Peyer's patch (tissue), 4 donors: ENCODE data around the gene DBNDD1.

Source experiments
- POLR2A ChIP-seq, 2 donors: fragments of 450-650 bp; IDR thresholded peaks; one replicate each; pipeline ENCODE4 v1.5.1; 2017; ENCODE audit warnings: antibody characterized with exemption in 2 of 2, mild to moderate bottlenecking in 2 of 2, moderate library complexity in 2 of 2
- TF ChIP-seq, protein P1 (sequence below), 6 experiments: fragments of 450-650 bp in 4 of 6; fragments of 200-600 bp in 2 of 6; sonication (generic) in 1 of 6; IDR thresholded peaks; one replicate each; pipeline ENCODE4 v1.5.1; 2017 to 2019; ENCODE audit warnings: antibody characterized with exemption in 6 of 6, mild to moderate bottlenecking in 3 of 6, moderate library complexity in 1 of 6

DNA sequence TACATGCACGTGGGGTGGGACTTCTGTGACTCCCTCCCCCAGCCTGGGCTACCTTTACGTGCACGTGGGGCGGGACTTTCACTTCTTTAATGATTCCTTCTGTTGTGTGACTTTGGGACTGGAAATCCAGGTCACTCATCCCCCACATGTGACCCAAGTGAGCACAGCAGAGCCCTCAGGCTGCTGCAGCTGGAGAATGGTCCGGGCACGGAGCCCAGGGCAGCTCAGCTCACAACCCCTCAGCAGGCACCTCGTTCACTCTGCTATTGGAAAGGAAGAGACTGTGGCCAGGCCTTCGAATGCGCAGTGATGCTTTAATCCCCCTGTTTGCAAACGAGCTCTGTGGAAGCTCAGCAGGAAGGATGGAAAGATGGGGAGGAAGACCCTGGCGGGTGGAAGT, 14.7 kb downstream of the DBNDD1 start:
- TF ChIP-seq, protein P1, sequence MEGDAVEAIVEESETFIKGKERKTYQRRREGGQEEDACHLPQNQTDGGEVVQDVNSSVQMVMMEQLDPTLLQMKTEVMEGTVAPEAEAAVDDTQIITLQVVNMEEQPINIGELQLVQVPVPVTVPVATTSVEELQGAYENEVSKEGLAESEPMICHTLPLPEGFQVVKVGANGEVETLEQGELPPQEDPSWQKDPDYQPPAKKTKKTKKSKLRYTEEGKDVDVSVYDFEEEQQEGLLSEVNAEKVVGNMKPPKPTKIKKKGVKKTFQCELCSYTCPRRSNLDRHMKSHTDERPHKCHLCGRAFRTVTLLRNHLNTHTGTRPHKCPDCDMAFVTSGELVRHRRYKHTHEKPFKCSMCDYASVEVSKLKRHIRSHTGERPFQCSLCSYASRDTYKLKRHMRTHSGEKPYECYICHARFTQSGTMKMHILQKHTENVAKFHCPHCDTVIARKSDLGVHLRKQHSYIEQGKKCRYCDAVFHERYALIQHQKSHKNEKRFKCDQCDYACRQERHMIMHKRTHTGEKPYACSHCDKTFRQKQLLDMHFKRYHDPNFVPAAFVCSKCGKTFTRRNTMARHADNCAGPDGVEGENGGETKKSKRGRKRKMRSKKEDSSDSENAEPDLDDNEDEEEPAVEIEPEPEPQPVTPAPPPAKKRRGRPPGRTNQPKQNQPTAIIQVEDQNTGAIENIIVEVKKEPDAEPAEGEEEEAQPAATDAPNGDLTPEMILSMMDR (IDR thresholded peaks at IDR 0.05), result no peak
- TF ChIP-seq POLR2A (IDR thresholded peaks at IDR 0.05), result no peak
